Right ventricle myocardium inferior (tissue), 1 donor: ENCODE data around the gene HJURP. TPM values are rescaled to one million over a fixed set of nuclear protein-coding genes. Genes with fewer than 3 reads are reported as not detected.

Experiments
- ATAC-seq: fragments of 200-7000 bp; cut with Tn5 transposase; one replicate; pipeline ENCODE4 v1.9.1; 2020; ENCODE audit warnings: mild to moderate bottlenecking, moderate library complexity
- DNase-seq: peaks from one replicate; pipeline ENCODE4 v3.0.0; 2021; ENCODE audit errors: missing footprints
- intact Hi-C: fragments of 100-400 bp; cut with DNase I; formaldehyde crosslinking; loops from one replicate; pipeline ENCODE4 v1.11.0; 2022
- total RNA-seq: library from RNA; stranded (reverse); fragmentation: NEBNext Ultra II Directional; extraction: Animal tissue kit (Norgen Biotek cat#: 25700); gene quantifications from one replicate; pipeline ENCODE4 v1.2.1, GENCODE V29; 2021
- donor health status: DM: no; HTN: yes; CAD: no; lungs with severe emphysema.

Gene HJURP
- total RNA-seq, 1 donor from 2014 or later, result 0.41 TPM

- DNase-seq (no peak), ATAC-seq (no peak)
- intact Hi-C loops, result no loop called here
Observed at GRCh38 chr2:233803292-233803911, 50.9 kb downstream of the HJURP start.

- ATAC-seq (no peak), DNase-seq (no peak)
- intact Hi-C loops, result no loop called here
Observed at GRCh38 chr2:233802132-233802815, 52.1 kb downstream of the HJURP start.

GRCh38 chr2:233801357-233802131 lies 52.8 kb downstream of the HJURP start:
- no peak for DNase-seq
- ATAC-seq, result no peak
- intact Hi-C loops, result no loop called here

GRCh38 chr2:233800208-233800607 lies 54.1 kb downstream of the HJURP start:
- intact Hi-C loops, result no loop called here
- DNase-seq (no peak), ATAC-seq (no peak)

GRCh38 chr2:233799716-233800115 lies 54.6 kb downstream of the HJURP start:
- intact Hi-C loops, result no loop called here
- no peak for ATAC-seq
- DNase-seq, result no peak

DNA sequence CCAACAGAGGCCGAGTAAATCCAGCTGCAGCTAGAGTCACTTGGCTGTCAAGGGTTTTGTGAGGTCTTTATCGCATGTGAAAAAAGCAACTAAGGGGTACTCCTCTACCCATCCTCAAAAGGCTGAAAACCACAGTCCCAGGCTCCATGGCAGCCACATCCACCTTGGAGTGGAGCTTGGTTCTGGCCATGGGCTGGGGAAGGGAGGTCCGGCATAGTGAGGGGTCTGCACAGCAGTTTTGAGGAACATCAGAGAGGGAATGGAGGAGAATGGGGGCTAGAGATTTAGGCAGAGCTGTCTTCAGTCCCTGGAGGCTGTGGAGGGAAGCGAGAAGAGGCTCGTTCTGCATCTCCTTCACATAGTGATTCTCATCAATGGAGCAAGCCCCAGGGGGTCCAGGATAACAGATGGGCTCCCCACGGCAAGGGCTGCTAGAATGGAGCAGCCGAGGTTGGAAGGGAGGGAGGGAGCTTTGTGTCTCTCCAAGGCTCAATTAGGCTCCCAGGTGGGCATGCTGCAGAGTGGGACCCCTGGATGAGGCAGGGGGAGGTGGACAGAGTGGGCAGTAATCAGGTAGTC lies 55.2 kb downstream of the HJURP start:
- ATAC-seq (no peak), DNase-seq (no peak)
- intact Hi-C loops, result no loop called here

- intact Hi-C loops, result no loop called here
- no peak for DNase-seq
- ATAC-seq, result no peak
Observed at GRCh38 chr2:233798335-233799086, 55.8 kb downstream of the HJURP start.

DNA sequence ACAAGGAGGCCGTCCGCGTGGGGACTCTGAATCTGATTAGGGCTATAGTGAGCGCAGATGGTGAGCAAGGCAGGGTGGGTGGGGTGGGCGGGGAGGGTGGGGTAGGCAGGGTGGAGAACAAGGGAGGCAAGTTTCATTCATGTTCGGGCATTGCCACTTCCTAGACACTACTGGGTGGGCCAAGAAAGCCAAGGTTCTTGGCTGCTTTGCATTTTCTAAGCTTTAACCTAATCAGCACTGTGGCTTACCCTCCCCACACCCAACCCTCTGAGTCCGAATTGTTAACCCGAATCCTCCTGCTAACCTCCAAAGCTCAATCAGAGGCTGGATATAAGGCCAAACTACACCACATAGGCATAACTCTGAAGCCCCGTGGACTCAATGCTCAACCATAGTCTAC lies 58.1 kb downstream of the HJURP start:
- intact Hi-C loops, result no loop called here
- no peak for ATAC-seq
- DNase-seq, result no peak

DNA sequence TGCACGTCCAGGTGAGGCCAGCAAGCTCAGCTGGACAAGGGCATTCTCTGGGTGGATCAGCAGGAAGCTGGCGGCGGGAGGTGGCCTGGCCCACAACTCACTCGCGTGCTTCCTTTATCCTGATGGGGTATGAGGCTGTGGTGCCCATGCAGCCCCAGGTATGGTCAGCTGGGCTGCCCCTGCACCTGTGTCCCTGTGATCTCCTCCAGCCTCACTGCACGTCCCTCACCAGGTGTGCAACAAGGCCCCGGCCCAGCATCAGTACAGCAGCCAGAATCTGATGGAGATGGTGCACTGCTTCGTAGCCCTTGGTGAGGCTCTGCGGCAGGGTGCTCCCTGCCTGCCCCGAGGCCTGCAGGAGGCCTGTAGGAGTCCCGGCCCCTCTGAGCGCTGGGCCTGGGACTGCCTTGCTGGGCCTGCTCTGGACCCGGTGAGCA lies 58.6 kb downstream of the HJURP start:
- intact Hi-C loops, result no loop called here
- no peak for ATAC-seq
- no peak for DNase-seq

GRCh38 chr2:233794128-233794658 lies 60.1 kb downstream of the HJURP start:
- no peak for DNase-seq
- intact Hi-C loops, result no loop called here
- no peak for ATAC-seq

DNA sequence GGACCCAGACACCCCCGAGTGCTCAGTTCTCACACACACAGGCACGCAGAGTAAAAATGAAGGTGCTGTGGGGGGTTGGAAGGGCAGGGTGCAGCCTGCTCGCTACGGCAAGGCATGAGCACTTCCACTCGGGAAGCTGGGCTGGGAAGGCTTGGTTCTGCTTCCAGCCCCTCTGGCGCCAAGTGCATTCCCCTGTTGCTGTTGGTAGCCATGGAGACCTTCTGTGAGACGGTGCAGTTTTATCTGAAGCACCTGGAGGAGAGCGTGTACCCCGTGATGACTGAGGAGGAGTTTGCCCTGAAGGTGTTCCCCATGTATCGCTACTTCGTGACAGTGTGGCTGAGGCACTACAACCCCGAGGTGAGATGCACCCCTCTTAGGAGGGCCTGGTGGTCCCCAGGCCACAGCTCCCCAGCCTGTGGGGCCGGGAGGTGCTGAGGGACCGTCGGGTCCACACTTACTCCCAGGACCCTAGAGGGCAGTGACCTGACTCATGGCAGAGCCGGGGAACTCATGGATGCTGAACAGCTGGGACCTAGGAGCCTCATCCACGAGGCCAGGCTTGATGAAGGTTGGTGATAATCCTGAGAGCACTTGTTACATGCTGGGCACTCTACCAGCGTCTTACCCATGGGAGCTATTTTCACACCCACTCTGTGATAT lies 60.7 kb downstream of the HJURP start:
- intact Hi-C loops, result no loop called here
- DNase-seq, result no peak
- ATAC-seq, result no peak

DNA sequence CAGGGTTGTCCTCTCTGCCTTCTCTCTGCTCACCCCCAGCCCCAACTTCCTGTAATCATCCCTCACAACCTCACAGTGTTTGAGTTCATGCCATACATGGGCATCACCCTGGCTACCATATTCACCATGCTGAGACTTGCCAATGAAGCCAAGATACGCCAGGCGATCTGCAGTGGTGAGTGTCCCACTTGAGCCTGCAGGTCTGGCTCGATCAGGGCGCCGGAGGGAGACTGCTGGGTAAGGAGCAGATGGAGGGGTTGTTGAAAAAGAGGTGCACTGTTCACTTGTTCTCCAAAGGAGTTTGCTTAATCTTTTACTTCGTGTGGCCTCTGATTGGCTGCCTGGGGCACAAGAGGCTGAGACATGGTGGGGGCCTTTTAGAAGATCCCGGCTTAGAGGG lies 61.6 kb downstream of the HJURP start:
- ATAC-seq (no peak), DNase-seq (no peak)
- intact Hi-C loops, result no loop called here

DNA sequence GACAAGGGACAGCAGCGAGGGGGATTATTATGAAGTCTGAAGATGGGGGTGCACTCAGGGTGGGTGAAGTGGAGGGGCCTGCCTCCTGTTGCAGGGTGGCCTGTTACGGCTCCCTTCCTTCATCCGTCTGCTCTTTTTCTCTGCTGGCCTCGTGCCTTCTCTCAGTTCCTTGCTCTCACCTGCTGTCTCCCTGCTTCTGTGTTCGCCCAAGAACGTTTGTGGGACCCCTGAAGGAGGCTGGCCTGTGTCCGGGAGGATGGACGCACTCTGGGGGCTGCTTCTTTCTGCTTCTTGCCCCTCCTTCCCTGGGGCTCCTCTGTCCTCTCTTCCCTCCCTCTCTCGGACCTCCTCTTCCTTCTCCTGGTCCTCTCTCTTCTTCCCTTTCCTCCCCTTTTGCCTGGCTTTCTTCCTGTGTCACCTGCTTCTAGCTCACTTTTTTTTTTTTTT lies 62.4 kb downstream of the HJURP start:
- no peak for DNase-seq
- intact Hi-C loops, result no loop called here
- ATAC-seq, result no peak

GRCh38 chr2:233791151-233791882 lies 63.0 kb downstream of the HJURP start:
- DNase-seq (no peak), ATAC-seq (no peak)
- intact Hi-C loops, result no loop called here

DNA sequence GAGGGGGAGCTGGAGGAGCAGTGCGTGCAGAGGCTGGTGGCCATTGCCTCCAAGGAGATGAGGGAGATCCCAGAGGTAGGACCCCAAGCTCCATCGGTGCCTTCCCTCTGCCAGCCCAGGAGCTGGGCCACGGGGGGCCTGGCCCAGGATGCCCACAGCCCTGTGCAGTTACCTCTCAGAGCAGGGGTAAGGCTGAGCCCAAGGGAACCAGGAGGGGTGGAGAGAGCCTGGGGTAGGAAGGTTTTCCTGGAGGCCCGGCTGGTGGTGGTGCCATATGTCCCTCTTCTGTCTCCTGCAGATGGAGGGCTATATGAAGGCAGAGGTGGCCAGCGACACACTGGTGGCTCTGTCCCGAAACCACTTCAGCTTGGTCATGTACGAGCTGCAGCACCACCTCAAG lies 64.8 kb downstream of the HJURP start:
- DNase-seq (no peak), ATAC-seq (no peak)
- intact Hi-C loops, result no loop called here
